ENCODE data around the gene ARHGEF37. TPM values are rescaled to one million over a fixed set of nuclear protein-coding genes. Genes with fewer than 3 reads are reported as not detected.

The ARHGEF37 gene
- total and polyA plus RNA-seq, 2 of the 8 experiments (the other 6 are each of a cell fraction or from before 2014, with no cell fraction given): 0.21 to 0.48 TPM

DNA sequence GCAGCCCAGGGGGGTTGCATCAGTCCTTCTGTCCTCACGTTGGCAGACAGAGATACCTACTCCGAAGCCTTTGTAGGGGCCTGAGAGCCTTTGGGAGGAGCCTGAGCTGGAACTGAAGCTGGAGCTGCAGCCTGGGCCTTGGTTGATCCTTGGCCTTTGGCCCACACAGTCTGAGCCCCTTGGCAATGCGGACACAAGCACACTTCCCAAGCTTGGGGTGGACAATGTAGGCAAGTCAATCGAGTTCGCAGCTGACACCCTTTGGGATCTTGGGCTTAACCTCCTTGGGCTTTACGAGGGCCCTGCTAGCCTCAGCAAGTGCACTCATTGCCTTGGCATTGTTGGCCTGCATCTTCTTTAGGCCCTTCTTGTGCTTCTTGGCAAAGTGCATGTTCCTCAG is 36.0 kb upstream of the ARHGEF37 start:
- Histone ChIP-seq H4K8ac (ENCODE audit: extremely low read depth, insufficient read depth, low read length) (no peak overlapping the region), H3K4me2 (ENCODE audit: insufficient read depth in 1 of 2, low read depth in 2 of 2, low read length in 2 of 2) (no peak overlapping the region; a peak in 1 of 4 replicates), H3K79me1 (ENCODE audit: low read depth, low read length) (no peaks in the 10 kb centered on the region), H2AFZ (ENCODE audit: low read length) (no peak overlapping the region), H4K20me1 (replicated peaks in 1 of 2; ENCODE audit: control insufficient read depth in 1 of 2, insufficient read depth in 2 of 2, low read length in 2 of 2) (peaks cover 13 to 14% of the 10 kb centered on the region in 2 experiments), H3K23ac (ENCODE audit: insufficient read length) (no peak overlapping the region), H3K18ac (ENCODE audit: extremely low read depth, low read length) (no peak overlapping the region), H3K27ac (ENCODE audit: low read depth, low read length) (no peak overlapping the region; the same call in 1 of the 2 replicates), H3K23me2 (ENCODE audit: low read depth, low read length) (peaks cover 11% of the 10 kb centered on the region; the same call in 1 of the 2 replicates), H2BK120ac (replicated peaks; ENCODE audit: low read depth, low read length) (no peak overlapping the region), H3K36me3 (ENCODE audit: control insufficient read depth in 2 of 4, insufficient read depth in 4 of 4, low read length in 3 of 4) (peaks cover 3 to 76% (median 18%) of the 10 kb centered on the region in 4 experiments; a peak in 7 of 8 replicates), H3K79me2 (ENCODE audit: control insufficient read depth in 1 of 2, insufficient read depth in 2 of 2, low read length in 2 of 2) (peaks cover 80 to 98% of the 10 kb centered on the region in 2 experiments), H3K14ac (ENCODE audit: insufficient read length) (no peak overlapping the region), H3K9ac (replicated peaks in 1 of 4; ENCODE audit: extremely low read depth in 1 of 4, low read depth in 3 of 4, low read length in 3 of 4) (no peak overlapping the region), H2AK5ac (ENCODE audit: low read depth, low read length) (no peak overlapping the region), H2BK12ac (ENCODE audit: low read depth, low read length) (no peak overlapping the region), H3K56ac (replicated peaks; ENCODE audit: insufficient read length, low read depth, low read length) (no peak overlapping the region), H2BK5ac (ENCODE audit: low read depth, low read length) (no peak overlapping the region), H3K4me3 (ENCODE audit: extremely low read depth in 1 of 4, insufficient read depth in 2 of 4, low read depth in 3 of 4, low read length in 4 of 4) (no peak overlapping the region), H3K4me1 (replicated peaks in 1 of 4; ENCODE audit: control insufficient read depth in 3 of 4, insufficient read depth in 4 of 4, low read length in 3 of 4) (peaks cover 0 to 10% (median 3%) of the 10 kb centered on the region in 4 experiments; a peak in 4 of 7 replicates), H2BK20ac (ENCODE audit: low read length) (no peak overlapping the region), H3K4ac (replicated peaks; ENCODE audit: insufficient read length, low read depth, low read length) (no peak overlapping the region), H2BK15ac (ENCODE audit: low read length) (no peak overlapping the region), H3K9me3 (ENCODE audit: insufficient read depth in 2 of 2, low read depth in 1 of 2, low read length in 1 of 2) (no peaks in the 10 kb centered on the region), H3K27me3 (replicated peaks in 1 of 4; ENCODE audit: control insufficient read depth in 3 of 4, extremely low read depth in 1 of 4, insufficient read depth in 3 of 4, low read length in 3 of 4) (no peaks in the 10 kb centered on the region), H4K5ac (ENCODE audit: insufficient read length, low read depth, low read length) (no peak overlapping the region), H4K91ac (replicated peaks; ENCODE audit: insufficient read length, low read length) (no peak overlapping the region)
- TF ChIP-seq CBX5 (IDR thresholded peaks at IDR 0.05; ENCODE audit: low read depth, low read length) (no peak), HDAC6 (IDR thresholded peaks at IDR 0.05; ENCODE audit: low read depth, low read length) (no peak), POLR2AphosphoS5 (IDR thresholded peaks at IDR 0.05; ENCODE audit: low read depth, low read length) (peak; percentile 63; the same call in 1 of the 2 replicates), CREB1 (IDR thresholded peaks at IDR 0.05) (no peak), GABPA (IDR thresholded peaks at IDR 0.05; ENCODE audit: borderline replicate concordance, insufficient read depth, low read length) (no peak)
- CTCF ChIA-PET (ENCODE audit: partially characterized antibody): interaction anchor here (0.6 to 16.3 kb wide), 8 partner anchors 8 to 102 kb away, joined by 3 to 174 read pairs (median 4); no protein-coding TSS in a partner anchor
- FAIRE-seq: no peak
- WGBS, 2 experiments (ENCODE audit: extremely low coverage in 1 of 2, insufficient coverage in 1 of 2, insufficient read length in 1 of 2, insufficient replicate concordance in 2 of 2, low coverage in 1 of 2, low lambda C conversion rate in 2 of 2, missing lambda C conversion rate in 1 of 2): 96% methylated on average over 6 of the region's 6 CpGs; no CpG with 5 or more reads in 1 of the 2 experiments
- POLR2A ChIA-PET (ENCODE audit: partially characterized antibody): interaction anchor here (0.6 to 11.0 kb wide), 5 partner anchors 9 to 116 kb away, joined by 3 to 65 read pairs (median 5); no protein-coding TSS in a partner anchor
- peak in 1 of 2 experiments; percentile 41 for DNase-seq (ENCODE audit: low read depth in 1 of 2, low spot score in 2 of 2)
